B cell (primary cell): ENCODE results near the gene DTX3.

Experiments used
- EZH2 ChIP-seq: IDR thresholded peaks from 2 replicates; pipeline ENCODE4 v1.6.1; 2012; ENCODE audit warnings: borderline replicate concordance, low read depth, mild to moderate bottlenecking, moderate library complexity, low read length; ENCODE audit not compliant: insufficient read depth, poor library complexity, severe bottlenecking
- TF ChIP-seq, protein P1 (sequence below): fragments of 200-600 bp; IDR thresholded peaks from one replicate; pipeline ENCODE4 v1.8.0; 2022; ENCODE audit warnings: antibody characterized with exemption, mild to moderate bottlenecking

DNA sequence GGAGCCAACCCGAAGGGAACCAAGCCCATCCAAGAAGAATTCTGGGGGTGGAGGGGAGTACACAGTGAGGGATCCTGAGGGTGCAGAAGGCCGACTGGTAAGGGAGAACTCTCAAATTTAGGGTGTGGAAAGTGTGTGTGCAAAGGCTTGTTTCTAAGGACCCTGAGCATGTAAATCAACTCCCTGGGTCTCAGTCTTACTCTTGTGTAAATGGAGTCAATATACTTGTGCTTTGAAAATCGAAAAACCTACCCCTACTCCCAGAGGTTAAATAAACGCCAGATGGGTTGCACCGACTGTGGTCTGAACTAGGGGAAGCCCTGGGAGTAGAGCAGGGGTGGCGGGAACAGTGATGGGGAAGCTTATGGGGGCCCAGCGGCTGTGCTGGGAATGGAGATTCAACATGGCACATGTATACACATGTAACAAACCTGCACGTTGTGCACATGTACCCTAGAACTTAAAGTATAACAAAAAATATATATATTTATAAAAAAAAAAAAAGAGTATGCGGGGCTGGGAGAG is 22.4 kb downstream of the DTX3 start:
- TF ChIP-seq, protein P1, sequence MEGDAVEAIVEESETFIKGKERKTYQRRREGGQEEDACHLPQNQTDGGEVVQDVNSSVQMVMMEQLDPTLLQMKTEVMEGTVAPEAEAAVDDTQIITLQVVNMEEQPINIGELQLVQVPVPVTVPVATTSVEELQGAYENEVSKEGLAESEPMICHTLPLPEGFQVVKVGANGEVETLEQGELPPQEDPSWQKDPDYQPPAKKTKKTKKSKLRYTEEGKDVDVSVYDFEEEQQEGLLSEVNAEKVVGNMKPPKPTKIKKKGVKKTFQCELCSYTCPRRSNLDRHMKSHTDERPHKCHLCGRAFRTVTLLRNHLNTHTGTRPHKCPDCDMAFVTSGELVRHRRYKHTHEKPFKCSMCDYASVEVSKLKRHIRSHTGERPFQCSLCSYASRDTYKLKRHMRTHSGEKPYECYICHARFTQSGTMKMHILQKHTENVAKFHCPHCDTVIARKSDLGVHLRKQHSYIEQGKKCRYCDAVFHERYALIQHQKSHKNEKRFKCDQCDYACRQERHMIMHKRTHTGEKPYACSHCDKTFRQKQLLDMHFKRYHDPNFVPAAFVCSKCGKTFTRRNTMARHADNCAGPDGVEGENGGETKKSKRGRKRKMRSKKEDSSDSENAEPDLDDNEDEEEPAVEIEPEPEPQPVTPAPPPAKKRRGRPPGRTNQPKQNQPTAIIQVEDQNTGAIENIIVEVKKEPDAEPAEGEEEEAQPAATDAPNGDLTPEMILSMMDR: no peak
- TF ChIP-seq EZH2: no peak
